Ascending aorta (tissue), 2 donors: ENCODE results near the gene IGSF5. TPM values are rescaled to one million over a fixed set of nuclear protein-coding genes. Genes with fewer than 3 reads are reported as not detected.

Experiments used
- DNase-seq, 2 donors: peaks; one replicate each; pipeline ENCODE4 v3.0.0-alpha.2; 2019; ENCODE audit warnings: low spot score in 2 of 2
- H3K27ac ChIP-seq, 2 donors: fragments of 200-600 bp; sonication (generic); one replicate each; pipeline ENCODE4 v1.5.1; 2016 to 2017; ENCODE audit warnings: mild to moderate bottlenecking in 1 of 2
- H3K27me3 ChIP-seq: fragments of 200-600 bp; sonication (generic); one replicate; pipeline ENCODE4 v1.5.1; 2017
- H3K36me3 ChIP-seq, 2 donors: fragments of 200-600 bp; sonication (generic); one replicate each; pipeline ENCODE4 v1.5.1; 2016
- H3K4me1 ChIP-seq, 2 donors: fragments of 200-600 bp; sonication (generic); one replicate each; pipeline ENCODE4 v1.5.1; 2016 to 2017; ENCODE audit warnings: mild to moderate bottlenecking in 1 of 2
- H3K4me3 ChIP-seq, 2 donors: fragments of 200-600 bp; sonication (generic); one replicate each; pipeline ENCODE4 v1.5.1; 2016 to 2017; ENCODE audit warnings: mild to moderate bottlenecking in 1 of 2
- H3K9me3 ChIP-seq, 2 donors: fragments of 200-600 bp; sonication (generic); one replicate each; pipeline ENCODE4 v1.5.1; 2016
- intact Hi-C: fragments of 100-400 bp; cut with DNase I; formaldehyde crosslinking; loops from one replicate; pipeline ENCODE4 v1.15.1; 2023
- total RNA-seq: library from RNA; depleted of rRNA; stranded (reverse); fragments of >200 nt; gene quantifications from one replicate; pipeline ENCODE4 v1.1.0, GENCODE V29; 2016
- TF ChIP-seq, protein P1 (sequence below), 3 experiments: fragments of 200-600 bp in 2 of 3; fragments of 450-650 bp in 1 of 3; sonication (generic) in 2 of 3; IDR thresholded peaks; one replicate each; pipeline ENCODE4 v1.5.1; 2016 to 2019; ENCODE audit warnings: antibody characterized with exemption in 3 of 3, mild to moderate bottlenecking in 1 of 3, moderate library complexity in 1 of 3

The IGSF5 gene
- total RNA-seq, 1 donor from 2014 or later: not detected

DNA sequence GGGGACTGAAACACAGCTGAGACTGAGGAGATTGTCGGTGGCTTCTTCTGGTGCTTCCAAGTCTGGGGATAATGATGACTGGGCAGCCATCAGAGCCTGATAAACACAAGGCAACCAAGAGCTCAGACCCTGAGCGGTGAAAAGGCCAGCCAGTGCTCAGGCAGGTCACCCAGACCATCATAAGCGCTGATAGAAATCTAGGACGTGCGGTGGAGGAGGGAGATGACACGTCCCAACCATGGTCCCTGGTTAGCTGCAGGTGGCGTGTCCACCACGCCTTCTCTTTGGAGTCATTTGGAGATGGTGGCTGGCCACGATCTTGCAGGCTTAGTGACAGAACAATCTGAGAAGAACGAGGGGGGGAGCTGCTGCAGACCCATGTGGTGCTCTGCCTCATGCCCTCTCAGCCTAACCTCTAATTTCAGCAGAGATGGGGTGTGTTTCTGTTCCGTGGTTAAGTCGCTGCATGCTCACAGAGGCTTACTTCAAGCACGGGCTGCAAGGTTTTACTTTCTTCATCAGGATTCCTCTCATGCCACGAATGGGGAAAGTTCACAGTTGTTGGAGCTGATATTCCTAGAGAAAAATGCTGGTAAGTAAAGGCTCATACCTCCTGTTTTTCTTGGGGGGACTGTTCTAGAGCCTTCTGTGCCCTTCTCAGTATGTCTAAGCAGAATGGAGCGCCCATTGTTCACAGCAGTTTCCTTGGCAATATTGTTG is 17.4 kb upstream of the IGSF5 start:
- intact Hi-C loops: no loop called here
- Histone ChIP-seq H3K27me3 (no peaks in the 10 kb centered on the region), H3K9me3 (no peaks in the 10 kb centered on the region), H3K4me1 (no peaks in the 10 kb centered on the region), H3K27ac (no peak overlapping the region), H3K4me3 (no peak overlapping the region), H3K36me3 (no peaks in the 10 kb centered on the region)
- DNase-seq: peak in 1 of 2 donors; percentile 51
- TF ChIP-seq, protein P1, sequence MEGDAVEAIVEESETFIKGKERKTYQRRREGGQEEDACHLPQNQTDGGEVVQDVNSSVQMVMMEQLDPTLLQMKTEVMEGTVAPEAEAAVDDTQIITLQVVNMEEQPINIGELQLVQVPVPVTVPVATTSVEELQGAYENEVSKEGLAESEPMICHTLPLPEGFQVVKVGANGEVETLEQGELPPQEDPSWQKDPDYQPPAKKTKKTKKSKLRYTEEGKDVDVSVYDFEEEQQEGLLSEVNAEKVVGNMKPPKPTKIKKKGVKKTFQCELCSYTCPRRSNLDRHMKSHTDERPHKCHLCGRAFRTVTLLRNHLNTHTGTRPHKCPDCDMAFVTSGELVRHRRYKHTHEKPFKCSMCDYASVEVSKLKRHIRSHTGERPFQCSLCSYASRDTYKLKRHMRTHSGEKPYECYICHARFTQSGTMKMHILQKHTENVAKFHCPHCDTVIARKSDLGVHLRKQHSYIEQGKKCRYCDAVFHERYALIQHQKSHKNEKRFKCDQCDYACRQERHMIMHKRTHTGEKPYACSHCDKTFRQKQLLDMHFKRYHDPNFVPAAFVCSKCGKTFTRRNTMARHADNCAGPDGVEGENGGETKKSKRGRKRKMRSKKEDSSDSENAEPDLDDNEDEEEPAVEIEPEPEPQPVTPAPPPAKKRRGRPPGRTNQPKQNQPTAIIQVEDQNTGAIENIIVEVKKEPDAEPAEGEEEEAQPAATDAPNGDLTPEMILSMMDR (IDR thresholded peaks at IDR 0.05): no peak

DNA sequence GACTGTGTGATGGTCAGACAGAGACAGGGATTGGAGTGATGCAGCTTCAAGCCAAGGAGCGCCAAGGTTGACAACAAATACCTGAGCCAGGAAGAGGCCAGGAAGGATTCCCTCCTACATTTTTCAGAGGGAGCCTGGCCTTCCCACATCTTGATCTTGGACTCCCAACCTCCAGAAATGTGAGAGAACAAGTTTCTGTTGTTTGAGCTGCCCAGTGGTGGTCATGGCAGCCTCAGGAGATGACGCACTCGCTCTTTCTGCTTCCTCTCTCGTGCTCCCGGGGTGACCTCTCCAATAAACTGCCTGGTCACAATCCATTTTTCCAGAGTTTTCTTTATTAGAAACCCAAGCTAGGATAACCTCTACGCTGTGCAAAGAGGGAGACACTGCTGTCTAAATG is 16.6 kb upstream of the IGSF5 start:
- Histone ChIP-seq H3K36me3 (no peaks in the 10 kb centered on the region), H3K4me3 (no peak overlapping the region), H3K4me1 (no peaks in the 10 kb centered on the region), H3K27ac (no peak overlapping the region), H3K9me3 (no peaks in the 10 kb centered on the region), H3K27me3 (no peaks in the 10 kb centered on the region)
- intact Hi-C loops: no loop called here
- TF ChIP-seq, protein P1 (IDR thresholded peaks at IDR 0.05): no peak
- DNase-seq: peak in 1 of 2 donors; percentile 3

DNA sequence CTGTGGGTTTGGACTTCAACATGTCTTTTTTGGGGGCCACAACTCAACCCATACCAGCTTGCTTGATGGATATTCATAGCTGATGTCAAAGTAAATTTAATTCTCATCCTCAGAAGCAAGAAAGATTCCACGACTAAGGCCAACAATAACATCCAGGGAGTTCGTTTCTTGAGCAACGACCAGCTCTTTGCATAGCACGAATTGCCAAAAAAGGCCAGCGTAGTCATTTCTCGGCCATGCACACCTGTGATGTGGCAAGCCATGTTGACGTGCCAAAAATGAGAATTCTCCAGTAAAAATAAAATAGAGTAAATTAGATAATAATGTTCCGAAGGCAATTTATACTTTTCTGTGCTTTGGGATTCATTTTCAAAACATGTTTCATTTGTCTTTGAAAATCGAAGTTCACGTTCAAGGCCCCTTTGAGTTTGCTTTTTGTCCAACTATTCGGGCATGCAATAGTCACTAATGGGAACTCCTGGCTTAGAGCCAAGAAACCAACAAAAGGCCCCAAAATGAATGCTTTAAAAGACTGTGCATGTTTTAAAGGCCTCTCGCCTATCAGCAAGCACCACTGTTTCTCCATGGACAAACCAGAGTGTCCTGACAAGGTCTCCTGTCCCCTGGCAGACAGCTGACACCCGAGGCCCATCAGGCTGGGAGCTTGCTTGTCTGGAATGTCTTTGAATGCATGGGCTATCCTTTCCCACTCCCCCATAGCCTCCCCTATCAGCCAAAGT is 14.4 kb upstream of the IGSF5 start:
- no peaks in the 10 kb centered on the region for H3K27me3 ChIP-seq
- intact Hi-C loops: no loop called here
- TF ChIP-seq, protein P1 (IDR thresholded peaks at IDR 0.05): no peak
- no peaks in the 10 kb centered on the region for H3K9me3 ChIP-seq
- DNase-seq: peak in 1 of 2 donors; percentile 25
- no peak overlapping the region for H3K4me3 ChIP-seq
- no peaks in the 10 kb centered on the region for H3K4me1 ChIP-seq
- no peak overlapping the region for H3K27ac ChIP-seq
- H3K36me3 ChIP-seq: no peaks in the 10 kb centered on the region

DNA sequence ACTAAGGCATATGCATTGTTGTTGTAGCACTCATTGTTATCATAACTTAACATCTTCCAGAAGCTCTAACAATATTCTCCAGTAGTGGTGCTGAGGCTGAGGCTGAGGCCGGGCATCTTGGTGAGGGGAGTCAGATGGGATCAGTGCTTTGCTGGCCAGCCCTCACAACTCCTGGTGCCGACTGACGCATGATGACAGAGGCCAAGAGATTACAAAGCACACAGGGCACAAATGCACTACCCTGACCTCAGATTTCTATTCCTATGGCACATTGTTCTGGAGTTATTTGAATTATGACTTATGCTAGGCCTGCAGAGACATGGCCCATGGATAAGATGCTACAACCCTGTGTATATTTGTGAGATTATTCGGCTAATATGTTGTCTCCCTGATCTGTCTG is 8.3 kb upstream of the IGSF5 start:
- Histone ChIP-seq H3K36me3 (no peaks in the 10 kb centered on the region), H3K27me3 (no peaks in the 10 kb centered on the region), H3K4me1 (no peaks in the 10 kb centered on the region), H3K27ac (no peak overlapping the region), H3K4me3 (no peak overlapping the region), H3K9me3 (no peaks in the 10 kb centered on the region)
- TF ChIP-seq, protein P1 (IDR thresholded peaks at IDR 0.05): no peak
- DNase-seq: no peak
- intact Hi-C loops: no loop called here

DNA sequence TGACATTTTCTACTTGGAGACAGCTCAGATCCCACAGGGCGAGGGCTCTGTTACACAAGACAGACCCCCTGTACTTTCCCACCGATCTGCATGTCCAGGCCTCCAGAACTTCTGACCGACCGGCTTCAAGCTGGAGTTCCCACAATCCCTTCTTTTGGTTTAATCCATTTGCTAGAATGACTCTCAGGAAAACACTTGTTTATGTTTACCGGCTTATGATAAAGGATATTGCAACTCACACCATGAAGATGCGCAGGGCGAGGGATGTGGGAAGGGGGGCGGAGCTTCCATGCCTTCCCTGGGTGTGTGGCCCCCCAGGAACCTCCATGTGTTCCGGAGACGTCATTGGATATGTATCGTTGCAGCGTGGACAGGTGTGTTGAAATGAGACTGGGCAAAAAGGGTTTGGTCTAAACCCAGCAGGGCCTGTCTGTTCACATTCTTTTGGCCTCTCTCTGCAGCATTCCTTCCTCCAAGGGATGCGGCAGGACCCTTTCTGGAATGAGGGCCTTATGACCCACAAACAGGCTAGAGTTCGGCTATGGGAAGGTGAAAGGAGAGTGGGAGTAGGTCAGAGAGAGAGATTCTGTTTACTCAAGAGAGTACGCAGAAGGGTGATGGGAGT is 7.5 kb upstream of the IGSF5 start:
- H3K36me3 ChIP-seq: no peaks in the 10 kb centered on the region
- intact Hi-C loops: no loop called here
- no peaks in the 10 kb centered on the region for H3K9me3 ChIP-seq
- H3K27me3 ChIP-seq: no peaks in the 10 kb centered on the region
- H3K4me1 ChIP-seq: no peaks in the 10 kb centered on the region
- no peak overlapping the region for H3K27ac ChIP-seq
- TF ChIP-seq, protein P1 (IDR thresholded peaks at IDR 0.05): no peak
- DNase-seq: peak in 1 of 2 donors; percentile 28
- H3K4me3 ChIP-seq: no peak overlapping the region
